Measurements from ENCODE around the gene PLAA. TPM values are rescaled to one million over a fixed set of nuclear protein-coding genes. Genes with fewer than 3 reads are reported as not detected.

Gene PLAA
- total RNA-seq, 1 donor from 2014 or later = 41.3 TPM

DNA sequence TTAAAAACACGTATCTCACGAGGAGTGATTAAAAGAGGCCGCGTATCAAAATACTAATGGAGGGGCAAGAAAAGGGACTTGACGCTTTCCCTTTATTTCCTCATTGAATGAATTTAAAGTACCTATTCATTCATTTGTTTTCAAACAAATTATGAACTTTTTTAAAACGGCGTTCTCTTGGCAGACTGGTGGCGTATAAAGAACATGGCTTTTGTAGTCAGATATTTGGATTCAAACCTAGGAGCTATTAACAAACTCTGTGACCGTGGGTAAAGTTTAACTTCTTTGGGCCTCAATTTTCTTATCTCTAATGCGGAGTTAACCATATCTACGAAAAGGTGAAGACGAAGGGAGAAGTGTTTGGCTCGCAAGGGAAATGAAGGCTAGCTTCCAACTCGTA lies 55.3 kb downstream of the PLAA start:
- Histone ChIP-seq H3K9me3 (ENCODE audit: insufficient read depth, low read depth, low read length) (no peaks in the 10 kb centered on the region), H3K36me3 (ENCODE audit: insufficient read depth, low read length) (no peaks in the 10 kb centered on the region), H2AFZ (ENCODE audit: low read depth, low read length) (peak overlapping the region; percentile 98), H3K27me3 (ENCODE audit: insufficient read depth, low read length) (no peaks in the 10 kb centered on the region), H3K9ac (ENCODE audit: low read length) (peak overlapping the region; percentile 91), H3K79me2 (ENCODE audit: insufficient read depth, low read length) (peaks cover 51% of the 10 kb centered on the region), H3K4me1 (ENCODE audit: insufficient read depth, low read length) (peaks cover 6% of the 10 kb centered on the region), H3K27ac (ENCODE audit: low read depth, low read length) (peak overlapping the region; percentile 92), H3K4me3 (ENCODE audit: insufficient read depth, low read depth, low read length) (peak overlapping the region; percentile 89), H3K4me2 (ENCODE audit: low read length) (peak overlapping the region; percentile 89), H4K20me1 (ENCODE audit: insufficient read depth, low read length) (peaks cover 11% of the 10 kb centered on the region)
- DNase-seq (ENCODE audit: low read depth) (no peak), FAIRE-seq (no peak)
- no peaks in the 10 kb centered on the region for H3K27me3 Mint-ChIP-seq (ENCODE audit: low read depth, unreplicated experiment)
- H3K4me3 Mint-ChIP-seq (ENCODE audit: unreplicated experiment) = peak overlapping the region; percentile 100
- no peaks in the 10 kb centered on the region for H3K36me3 Mint-ChIP-seq (ENCODE audit: low read depth, unreplicated experiment)
- TF ChIP-seq, protein P1, sequence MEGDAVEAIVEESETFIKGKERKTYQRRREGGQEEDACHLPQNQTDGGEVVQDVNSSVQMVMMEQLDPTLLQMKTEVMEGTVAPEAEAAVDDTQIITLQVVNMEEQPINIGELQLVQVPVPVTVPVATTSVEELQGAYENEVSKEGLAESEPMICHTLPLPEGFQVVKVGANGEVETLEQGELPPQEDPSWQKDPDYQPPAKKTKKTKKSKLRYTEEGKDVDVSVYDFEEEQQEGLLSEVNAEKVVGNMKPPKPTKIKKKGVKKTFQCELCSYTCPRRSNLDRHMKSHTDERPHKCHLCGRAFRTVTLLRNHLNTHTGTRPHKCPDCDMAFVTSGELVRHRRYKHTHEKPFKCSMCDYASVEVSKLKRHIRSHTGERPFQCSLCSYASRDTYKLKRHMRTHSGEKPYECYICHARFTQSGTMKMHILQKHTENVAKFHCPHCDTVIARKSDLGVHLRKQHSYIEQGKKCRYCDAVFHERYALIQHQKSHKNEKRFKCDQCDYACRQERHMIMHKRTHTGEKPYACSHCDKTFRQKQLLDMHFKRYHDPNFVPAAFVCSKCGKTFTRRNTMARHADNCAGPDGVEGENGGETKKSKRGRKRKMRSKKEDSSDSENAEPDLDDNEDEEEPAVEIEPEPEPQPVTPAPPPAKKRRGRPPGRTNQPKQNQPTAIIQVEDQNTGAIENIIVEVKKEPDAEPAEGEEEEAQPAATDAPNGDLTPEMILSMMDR (IDR thresholded peaks at IDR 0.05; ENCODE audit: insufficient read depth, low read depth, low read length) = no peak
- H3K27ac Mint-ChIP-seq (ENCODE audit: unreplicated experiment) = peak overlapping the region; percentile 99
- H3K4me1 Mint-ChIP-seq (ENCODE audit: low read depth, unreplicated experiment) = peaks cover 9% of the 10 kb centered on the region
- H3K9me3 Mint-ChIP-seq (ENCODE audit: unreplicated experiment) = peaks cover 4% of the 10 kb centered on the region

DNA sequence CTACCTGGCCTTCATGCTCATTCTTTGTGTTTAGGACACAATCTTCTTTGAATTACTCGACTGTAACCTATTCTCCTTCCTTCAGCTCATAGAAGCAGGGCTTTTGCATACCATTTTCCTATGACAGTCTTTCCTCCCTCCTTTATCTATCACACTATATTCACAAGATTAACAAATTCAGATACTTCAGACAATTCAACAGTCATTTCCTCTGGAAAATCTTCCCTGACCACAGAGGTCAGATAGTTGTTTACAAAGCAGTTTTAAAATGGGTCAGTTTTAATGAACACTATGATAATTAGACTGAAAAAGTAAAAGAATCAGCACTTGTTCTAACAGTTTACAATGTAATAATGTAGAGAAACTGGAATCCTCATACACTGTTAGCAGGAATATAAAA lies 58.8 kb downstream of the PLAA start:
- H2AFZ ChIP-seq (ENCODE audit: low read depth, low read length) = no peak overlapping the region
- peaks cover 57% of the 10 kb centered on the region for H3K79me2 ChIP-seq (ENCODE audit: insufficient read depth, low read length)
- peaks cover 11% of the 10 kb centered on the region for H4K20me1 ChIP-seq (ENCODE audit: insufficient read depth, low read length)
- H3K4me2 ChIP-seq (ENCODE audit: low read length) = peak overlapping the region; percentile 5
- H3K9me3 ChIP-seq (ENCODE audit: insufficient read depth, low read depth, low read length) = no peaks in the 10 kb centered on the region
- H3K9me3 Mint-ChIP-seq (ENCODE audit: unreplicated experiment) = peaks cover 2% of the 10 kb centered on the region
- peaks cover 6% of the 10 kb centered on the region for H3K4me1 ChIP-seq (ENCODE audit: insufficient read depth, low read length)
- H3K4me1 Mint-ChIP-seq (ENCODE audit: low read depth, unreplicated experiment) = peaks cover 9% of the 10 kb centered on the region
- TF ChIP-seq, protein P1 (IDR thresholded peaks at IDR 0.05; ENCODE audit: insufficient read depth, low read depth, low read length) = no peak
- TF ChIP-seq EZH2 (IDR thresholded peaks at IDR 0.05; ENCODE audit: insufficient read depth, low read length) = no peak
- no peak for DNase-seq (ENCODE audit: low read depth)
- no peaks in the 10 kb centered on the region for H3K27me3 Mint-ChIP-seq (ENCODE audit: low read depth, unreplicated experiment)
- FAIRE-seq = no peak
- H3K36me3 Mint-ChIP-seq (ENCODE audit: low read depth, unreplicated experiment) = peaks cover under 1% of the 10 kb centered on the region
- H3K27ac ChIP-seq (ENCODE audit: low read depth, low read length) = no peak overlapping the region
- H3K36me3 ChIP-seq (ENCODE audit: insufficient read depth, low read length) = peaks cover 4% of the 10 kb centered on the region
- H3K27me3 ChIP-seq (ENCODE audit: insufficient read depth, low read length) = no peaks in the 10 kb centered on the region
- H3K4me3 Mint-ChIP-seq (ENCODE audit: unreplicated experiment) = no peak overlapping the region
- no peak overlapping the region for H3K4me3 ChIP-seq (ENCODE audit: insufficient read depth, low read depth, low read length)
- H3K27ac Mint-ChIP-seq (ENCODE audit: unreplicated experiment) = no peak overlapping the region
- no peak overlapping the region for H3K9ac ChIP-seq (ENCODE audit: low read length)

DNA sequence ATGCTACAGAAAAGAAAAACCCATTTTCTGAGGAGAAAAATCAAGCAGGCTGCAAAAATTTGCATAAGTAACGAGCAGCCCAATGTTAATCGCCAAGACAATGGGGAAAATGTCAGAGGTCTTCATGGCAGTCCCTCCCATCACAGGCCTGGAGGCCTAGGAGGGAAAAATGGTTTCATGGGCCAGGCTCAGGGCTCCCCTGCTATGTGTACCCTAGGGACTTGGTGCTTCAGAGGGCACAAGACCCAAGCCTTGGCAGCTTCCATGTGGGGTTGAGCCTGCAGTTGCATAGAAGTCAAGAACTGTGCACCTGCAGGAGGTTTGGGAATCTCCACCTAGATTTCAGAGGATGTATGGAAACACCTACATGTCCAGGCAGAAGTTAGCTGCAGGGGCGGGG lies 64.9 kb downstream of the PLAA start:
- H3K27me3 Mint-ChIP-seq (ENCODE audit: low read depth, unreplicated experiment) = no peaks in the 10 kb centered on the region
- H3K36me3 ChIP-seq (ENCODE audit: insufficient read depth, low read length) = peaks cover 10% of the 10 kb centered on the region
- H4K20me1 ChIP-seq (ENCODE audit: insufficient read depth, low read length) = no peaks in the 10 kb centered on the region
- H2AFZ ChIP-seq (ENCODE audit: low read depth, low read length) = no peak overlapping the region
- no peak for DNase-seq (ENCODE audit: low read depth)
- H3K36me3 Mint-ChIP-seq (ENCODE audit: low read depth, unreplicated experiment) = peaks cover 28% of the 10 kb centered on the region
- no peaks in the 10 kb centered on the region for H3K27me3 ChIP-seq (ENCODE audit: insufficient read depth, low read length)
- no peak overlapping the region for H3K27ac ChIP-seq (ENCODE audit: low read depth, low read length)
- FAIRE-seq = no peak
- H3K79me2 ChIP-seq (ENCODE audit: insufficient read depth, low read length) = peaks cover 11% of the 10 kb centered on the region
- no peak overlapping the region for H3K4me2 ChIP-seq (ENCODE audit: low read length)
- peaks cover 3% of the 10 kb centered on the region for H3K9me3 ChIP-seq (ENCODE audit: insufficient read depth, low read depth, low read length)
- H3K27ac Mint-ChIP-seq (ENCODE audit: unreplicated experiment) = no peak overlapping the region
- H3K4me1 Mint-ChIP-seq (ENCODE audit: low read depth, unreplicated experiment) = no peaks in the 10 kb centered on the region
- no peaks in the 10 kb centered on the region for H3K4me1 ChIP-seq (ENCODE audit: insufficient read depth, low read length)
- H3K4me3 ChIP-seq (ENCODE audit: insufficient read depth, low read depth, low read length) = no peak overlapping the region
- no peak overlapping the region for H3K9ac ChIP-seq (ENCODE audit: low read length)
- peaks cover 8% of the 10 kb centered on the region for H3K9me3 Mint-ChIP-seq (ENCODE audit: unreplicated experiment)
- no peak overlapping the region for H3K4me3 Mint-ChIP-seq (ENCODE audit: unreplicated experiment)
- no peak for TF ChIP-seq EZH2 (IDR thresholded peaks at IDR 0.05; ENCODE audit: insufficient read depth, low read length)
- TF ChIP-seq, protein P1 (IDR thresholded peaks at IDR 0.05; ENCODE audit: insufficient read depth, low read depth, low read length) = no peak
